Measurements from ENCODE around the gene MAK.
"Not testable (repeated sequence)": the region's sequence is repeated elsewhere in the genome, so short reads cannot be mapped to it uniquely, and the experiment has no call there.

MAK gene

DNA sequence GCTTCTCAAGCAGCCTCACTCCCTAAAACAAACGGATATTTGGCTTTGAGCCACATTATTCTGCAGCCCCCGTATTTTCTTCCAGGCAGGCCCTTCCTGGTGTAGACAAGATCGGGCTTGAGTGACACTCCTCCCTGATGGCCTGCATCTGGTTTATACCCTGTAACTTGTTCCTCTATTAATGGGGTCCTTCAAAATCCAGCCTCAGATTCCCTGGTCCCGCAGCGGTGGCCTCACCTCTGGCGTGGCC is 115.8 kb downstream of the MAK start:
- DNase-seq = no peak

DNA sequence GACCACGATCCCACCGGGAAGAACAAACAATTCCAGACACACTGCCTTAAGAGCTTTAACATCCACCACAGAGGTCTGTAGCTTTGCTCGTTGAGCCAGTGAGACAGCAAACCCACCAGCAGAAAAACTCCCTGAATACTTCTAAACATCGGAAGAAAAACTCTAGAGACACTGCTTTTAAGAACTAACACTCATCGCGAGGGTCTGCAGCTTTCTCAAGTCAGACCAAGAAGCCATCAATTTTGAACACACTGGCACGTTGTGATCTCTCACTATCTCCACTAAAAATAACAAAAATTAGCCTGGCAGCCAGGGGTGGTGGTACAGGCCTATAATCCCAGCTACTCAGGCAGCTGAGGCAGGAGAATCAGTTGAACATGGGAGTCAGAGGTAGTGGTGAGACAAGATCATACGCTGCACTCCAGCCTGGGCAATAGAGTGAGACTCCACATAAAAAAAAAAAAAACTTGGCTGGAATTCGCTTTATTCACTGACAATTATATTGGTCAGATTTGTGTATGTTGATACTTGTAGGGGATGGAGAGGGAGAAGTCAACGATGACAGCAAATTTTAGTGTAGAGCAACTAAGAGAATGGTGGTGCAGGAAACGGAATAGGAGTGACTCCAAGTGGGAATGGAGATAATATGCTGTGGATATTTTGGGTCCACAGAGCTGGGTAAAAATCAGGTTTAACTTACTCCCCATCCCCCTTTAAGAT is 116.3 kb downstream of the MAK start:
- no peak for DNase-seq

DNA sequence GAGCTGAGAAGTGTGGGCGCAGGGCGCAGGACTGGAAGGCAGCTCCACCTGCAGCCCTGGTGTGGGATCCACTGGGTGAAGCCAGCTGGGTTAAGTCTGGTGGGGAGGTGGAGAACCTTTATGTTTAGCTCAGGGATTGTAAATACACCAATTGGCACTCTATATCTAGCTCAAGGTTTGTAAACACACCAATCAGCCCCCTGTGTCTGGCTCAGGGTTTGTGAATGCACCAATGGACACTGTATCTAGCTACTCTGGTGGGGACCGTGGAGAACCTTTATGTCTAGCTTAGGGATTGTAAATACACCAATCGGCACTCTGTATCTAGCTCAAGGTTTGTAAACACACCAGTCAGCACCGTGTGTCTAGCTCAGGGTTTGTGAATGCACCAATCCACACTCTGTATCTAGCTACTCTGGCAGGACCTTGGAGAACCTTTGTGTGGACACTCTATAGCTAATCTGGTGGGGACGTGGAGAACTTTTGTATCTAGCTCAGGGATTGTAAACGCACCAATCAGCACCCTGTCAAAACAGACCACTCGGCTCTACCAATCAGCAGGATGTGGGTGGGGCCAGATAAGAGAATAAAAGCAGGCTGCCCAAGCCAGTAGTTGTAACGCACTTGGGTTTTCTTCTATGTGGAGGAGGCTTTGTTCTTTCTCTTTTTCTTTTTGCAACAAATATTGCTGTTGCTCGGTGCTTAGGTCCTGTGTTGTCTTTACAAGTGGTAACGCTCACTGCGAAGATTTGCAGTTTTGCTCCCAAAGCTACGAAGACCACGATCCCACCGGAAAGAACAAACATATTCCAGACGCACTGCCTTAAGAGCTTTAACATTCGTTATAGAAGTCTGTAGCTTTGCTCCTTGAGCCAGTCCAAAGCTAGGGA is 117.1 kb downstream of the MAK start:
- DNase-seq = not testable (repeated sequence)

DNA sequence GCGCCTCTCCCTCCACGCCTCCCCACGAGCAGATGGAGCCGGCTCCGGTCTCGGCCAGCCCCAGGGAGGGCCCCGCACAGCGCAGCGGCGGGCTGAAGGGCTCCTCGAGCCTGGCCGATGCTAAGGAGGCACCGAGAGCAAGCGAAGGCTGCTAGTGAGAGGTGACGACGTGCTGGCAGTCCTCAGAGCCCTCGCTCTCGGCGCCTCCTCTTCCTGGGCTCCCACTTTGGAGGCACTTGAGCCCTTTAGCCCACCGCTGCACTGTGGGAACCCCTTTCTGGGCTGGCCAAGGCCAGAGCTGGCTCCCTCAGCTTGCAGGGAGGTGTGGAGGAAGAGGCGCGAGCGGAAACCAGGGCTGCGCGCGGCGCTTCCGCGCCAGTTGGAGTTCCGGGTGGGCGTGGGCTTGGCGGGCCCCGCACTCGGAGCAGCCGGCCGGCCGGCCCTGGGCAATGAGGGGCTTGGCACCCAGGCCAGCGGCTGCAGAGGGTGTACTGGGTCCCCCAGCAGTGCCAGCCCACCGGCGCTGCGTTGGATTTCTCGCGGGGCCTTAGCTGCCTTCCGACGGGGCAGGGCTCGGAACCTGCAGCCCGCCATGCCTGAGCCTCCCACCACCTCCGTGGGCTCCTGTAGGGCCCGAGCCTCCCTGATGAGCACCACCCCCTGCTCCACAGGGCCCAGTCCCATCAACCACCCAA is 117.9 kb downstream of the MAK start:
- DNase-seq = no peak

DNA sequence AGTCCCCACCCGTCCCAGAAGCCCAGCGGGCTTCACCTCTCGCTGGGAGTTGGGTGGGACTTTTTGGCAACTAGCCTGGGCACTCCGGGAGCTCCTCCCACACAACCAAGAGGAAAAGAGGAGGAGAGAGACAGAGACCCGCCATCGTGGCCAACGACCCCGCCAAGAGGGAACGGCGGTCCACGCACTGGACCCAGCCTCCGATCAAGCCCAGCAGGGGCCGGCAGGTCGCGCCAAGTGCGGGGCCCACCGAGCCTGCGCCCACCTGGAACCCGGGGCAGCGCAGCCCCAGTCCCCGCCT is 118.4 kb downstream of the MAK start:
- DNase-seq = no peak

DNA sequence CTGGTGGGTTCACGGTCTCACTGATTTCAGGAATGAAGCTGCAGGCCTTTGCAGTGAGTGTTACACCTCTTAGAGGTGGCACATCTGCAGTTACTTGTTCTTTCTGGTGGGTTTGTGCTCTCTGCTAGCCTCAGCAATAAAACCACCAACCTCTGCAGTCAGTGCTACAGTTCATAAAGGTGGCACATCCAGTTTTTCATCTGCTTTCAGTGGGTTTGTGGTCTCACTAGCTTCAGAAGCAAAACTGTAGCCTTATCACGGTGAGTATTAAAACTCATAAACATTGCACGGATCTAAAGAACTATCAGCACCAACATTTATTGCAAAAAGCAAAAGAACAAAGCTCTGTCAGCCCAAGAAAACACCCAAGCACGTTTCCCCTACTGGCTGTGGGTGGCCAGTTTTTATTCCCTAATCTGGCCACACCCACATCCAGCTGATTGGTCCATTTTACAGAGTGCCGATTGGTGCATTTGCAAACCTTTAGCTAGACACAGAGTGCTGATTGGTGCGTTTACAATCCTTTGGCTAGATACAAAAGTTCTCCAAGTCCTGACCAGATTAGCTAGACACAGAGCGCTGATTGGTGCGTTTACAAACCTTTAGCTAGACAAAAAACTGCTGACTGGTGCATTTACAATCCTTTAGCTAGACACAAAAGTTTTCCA is 118.9 kb downstream of the MAK start:
- no peak for DNase-seq

DNA sequence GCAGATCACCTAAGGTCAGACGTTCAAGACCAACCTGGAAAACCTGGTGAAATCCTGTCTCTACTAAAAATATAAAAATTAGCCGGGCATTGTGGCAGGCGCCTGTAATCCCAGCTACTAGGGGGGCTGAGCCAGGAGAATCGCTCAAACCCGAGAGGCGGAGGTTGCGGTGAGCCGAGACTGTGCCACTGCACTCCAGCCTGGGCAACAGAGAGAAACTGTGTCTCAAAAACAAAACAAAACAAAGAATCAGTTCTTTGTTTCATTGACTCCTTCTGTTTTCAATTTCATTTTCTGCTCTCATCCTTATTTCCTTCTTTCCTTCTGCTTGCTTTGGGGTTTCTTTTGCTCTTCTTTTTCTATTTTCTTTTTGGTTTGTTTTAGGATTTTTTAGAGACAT is 124.4 kb downstream of the MAK start:
- no peak for DNase-seq
